GM19372 (cell line): ENCODE data around the gene TOX2.
"Not testable (repeated sequence)": the region's sequence is repeated elsewhere in the genome, so short reads cannot be mapped to it uniquely, and the experiment has no call there.

Source experiments
- ATAC-seq: cut with Tn5 transposase; IDR thresholded peaks from one replicate; pipeline ENCODE4 v1.9.1; 2021; ENCODE audit warnings: mild to moderate bottlenecking, low read depth, moderate library complexity; ENCODE audit not compliant: unreplicated experiment

The TOX2 gene

GRCh38 chr20:44028003-44028730, 113.5 kb downstream of the TOX2 start:
- no peak for ATAC-seq

GRCh38 chr20:44028868-44029847, 114.5 kb downstream of the TOX2 start:
- ATAC-seq: no peak

DNA sequence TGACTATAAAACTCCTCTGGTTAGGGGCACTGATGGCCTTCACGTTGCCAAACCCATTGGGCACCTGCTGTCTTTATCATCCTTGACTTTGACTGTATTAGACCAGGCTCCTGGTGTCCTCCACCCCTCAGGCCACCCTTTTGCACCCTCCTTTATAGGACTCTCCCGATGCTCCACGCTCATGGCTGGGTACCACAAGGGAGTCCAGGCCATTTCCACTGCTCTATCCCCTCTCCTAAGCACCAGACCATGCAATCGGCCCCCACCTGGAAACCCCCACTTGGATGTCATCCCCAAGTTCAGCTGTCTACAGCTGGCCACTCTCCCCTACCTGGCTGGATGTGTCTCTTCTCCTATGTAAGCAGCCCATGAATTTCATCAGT, 115.2 kb downstream of the TOX2 start:
- no peak for ATAC-seq

- ATAC-seq: no peak
These were observed 115.7 kb downstream of the TOX2 start for GRCh38 chr20:44030394-44030793.

DNA sequence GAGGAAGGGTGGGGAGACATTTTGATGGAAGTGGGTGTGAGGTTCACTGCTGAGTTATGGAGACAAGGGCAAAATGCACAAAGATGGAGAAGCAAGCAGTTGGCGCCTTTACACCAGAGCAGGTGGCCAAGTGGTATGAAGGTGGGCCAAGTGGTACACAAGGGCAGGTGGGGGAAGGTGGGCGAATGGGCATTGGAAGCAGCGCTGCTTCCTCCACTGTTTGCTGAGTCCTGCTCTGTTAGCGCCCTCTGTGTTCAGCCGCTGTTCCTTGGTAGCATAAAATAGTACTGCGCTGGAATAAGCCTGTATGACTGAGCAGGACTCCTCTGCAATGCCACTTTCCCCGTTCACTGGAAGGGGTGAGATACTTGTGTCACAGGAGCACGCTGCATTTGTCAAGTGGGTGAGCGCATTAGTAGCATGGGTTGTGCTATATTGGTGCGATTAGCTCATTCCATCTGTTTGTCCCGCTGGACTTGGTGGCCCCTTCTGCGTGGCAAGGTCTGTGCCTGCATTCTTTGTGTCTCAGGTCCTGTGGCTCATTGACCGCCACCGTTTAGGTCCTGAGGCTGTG, 116.4 kb downstream of the TOX2 start:
- ATAC-seq: no peak

DNA sequence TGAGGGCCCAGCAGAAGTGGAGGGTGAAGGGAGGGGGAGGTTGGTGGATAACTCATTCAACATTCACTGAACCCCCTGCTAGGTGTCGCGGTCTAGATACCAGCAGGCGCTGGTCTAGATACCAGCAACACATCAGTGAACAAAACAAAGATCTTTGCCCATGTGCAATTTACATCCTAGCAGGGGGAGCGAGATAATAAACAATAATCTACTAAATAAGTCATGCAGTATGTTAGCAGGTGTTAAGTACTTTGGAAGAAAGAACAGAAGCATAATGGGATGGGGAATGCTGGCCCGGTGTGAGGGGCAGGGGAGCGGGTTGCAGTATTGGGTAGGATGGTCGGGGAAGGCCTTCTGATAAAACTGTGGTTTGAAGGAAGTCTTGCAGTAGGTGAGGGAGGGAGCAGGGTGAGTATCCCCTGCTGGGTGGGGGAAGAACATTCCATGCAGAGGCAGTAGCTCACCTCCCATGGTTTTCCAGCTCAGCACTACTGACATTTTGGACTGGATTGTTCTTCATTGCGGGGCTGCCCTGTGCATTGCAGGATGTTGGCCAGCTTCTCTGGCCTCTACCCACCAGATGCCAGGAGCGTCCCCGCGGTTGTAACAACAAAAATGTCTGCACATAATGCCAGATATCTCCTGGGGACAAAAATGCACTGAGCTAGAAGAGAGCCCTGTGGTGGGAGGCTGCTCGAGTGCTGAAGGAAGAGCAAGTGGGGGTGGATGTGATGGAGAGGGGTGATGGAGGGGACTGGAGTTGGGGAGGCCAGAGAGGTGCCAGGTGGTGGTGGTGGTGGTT, 117.3 kb downstream of the TOX2 start:
- no peak for ATAC-seq

DNA sequence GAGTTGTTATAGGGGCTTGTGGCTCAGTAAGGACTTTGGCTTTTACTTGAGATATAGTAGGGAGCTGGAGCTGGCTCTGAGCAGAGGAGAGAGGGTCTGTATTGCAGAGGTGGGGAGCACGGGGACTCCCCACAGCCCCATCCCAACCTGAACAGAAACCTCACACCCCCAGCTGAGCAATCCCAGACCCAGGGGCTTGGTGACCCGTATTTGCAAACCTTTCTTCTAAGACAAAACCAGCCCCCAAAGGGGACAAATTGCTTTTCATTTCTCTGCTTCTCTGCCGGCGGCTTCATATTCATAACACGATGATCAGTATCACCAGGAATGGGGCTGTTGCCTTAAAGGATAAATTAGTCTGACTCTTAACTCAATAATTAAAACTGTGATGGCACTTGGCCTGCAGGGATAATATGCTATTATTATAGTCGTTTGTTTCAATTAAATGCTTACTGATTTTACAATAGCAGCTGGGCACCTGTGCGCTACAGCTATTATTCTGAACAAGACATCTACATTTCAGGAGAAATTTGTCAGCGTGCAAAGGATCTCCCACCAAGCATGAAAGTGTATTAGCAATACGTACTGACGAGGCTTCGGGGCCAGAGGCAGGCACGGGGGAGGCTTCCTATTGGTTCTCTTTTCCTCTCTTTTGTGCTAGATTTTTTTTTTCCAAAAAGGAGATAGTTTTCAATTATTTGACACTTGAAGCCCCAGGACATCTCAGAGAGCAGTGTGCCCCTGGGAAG, 118.1 kb downstream of the TOX2 start:
- ATAC-seq: no peak

DNA sequence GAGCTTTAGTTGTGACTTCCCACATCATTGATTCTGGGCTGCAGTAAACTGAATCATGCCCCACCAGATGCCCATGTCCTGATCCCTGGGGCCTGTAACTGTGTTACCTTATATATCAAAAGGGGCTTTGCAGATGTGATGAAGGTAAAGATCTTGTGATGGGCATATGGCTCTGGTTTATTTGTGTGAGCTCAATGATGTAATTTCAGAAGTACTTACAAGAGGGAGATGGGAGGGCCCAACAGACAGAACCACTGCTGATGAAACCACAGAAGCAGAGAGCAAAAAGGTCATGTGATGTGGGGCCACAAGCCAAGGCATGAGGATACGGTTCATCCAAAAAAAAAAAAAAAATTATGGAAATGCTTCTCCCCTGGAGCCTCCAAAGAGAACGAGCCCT, 118.7 kb downstream of the TOX2 start:
- no peak for ATAC-seq

DNA sequence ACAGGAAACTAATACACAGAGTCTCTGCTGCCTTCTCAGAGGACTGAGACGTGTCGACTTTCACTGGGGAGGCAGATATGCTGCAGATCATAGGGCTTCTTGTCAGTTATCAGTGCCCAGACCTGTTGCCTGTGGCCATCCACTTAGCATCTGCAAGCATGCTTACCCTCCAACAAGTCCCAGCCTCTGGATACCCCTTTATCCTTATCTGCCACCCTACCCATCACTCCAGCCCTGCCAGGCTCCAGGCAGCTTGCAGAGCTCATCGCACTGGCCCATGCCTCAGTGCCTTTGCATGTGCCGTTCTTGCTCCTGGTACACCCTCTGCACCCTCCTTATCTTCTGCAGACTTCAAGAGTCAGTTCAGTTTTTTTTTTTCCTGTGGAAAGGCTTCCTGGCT, 119.2 kb downstream of the TOX2 start:
- no peak for ATAC-seq

DNA sequence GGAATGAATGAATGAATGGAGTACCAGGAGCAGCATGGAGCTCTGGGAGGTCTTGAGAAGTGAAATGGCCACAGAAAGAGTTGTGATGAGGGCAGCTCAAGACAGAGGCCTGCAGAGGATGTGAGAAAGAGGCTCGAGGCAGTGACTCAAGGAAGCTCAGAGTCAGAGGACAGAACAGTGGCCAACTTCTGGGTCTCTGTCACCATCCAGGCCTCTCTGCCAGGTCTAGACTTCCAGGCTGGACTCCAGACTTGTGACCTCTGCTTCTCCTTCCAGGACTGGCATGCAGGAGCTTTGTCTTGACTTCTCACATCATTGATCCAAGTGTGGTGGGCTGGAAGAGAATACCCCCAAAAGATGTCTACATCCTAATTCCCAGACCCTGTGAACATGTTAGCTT, 119.8 kb downstream of the TOX2 start:
- no peak for ATAC-seq

DNA sequence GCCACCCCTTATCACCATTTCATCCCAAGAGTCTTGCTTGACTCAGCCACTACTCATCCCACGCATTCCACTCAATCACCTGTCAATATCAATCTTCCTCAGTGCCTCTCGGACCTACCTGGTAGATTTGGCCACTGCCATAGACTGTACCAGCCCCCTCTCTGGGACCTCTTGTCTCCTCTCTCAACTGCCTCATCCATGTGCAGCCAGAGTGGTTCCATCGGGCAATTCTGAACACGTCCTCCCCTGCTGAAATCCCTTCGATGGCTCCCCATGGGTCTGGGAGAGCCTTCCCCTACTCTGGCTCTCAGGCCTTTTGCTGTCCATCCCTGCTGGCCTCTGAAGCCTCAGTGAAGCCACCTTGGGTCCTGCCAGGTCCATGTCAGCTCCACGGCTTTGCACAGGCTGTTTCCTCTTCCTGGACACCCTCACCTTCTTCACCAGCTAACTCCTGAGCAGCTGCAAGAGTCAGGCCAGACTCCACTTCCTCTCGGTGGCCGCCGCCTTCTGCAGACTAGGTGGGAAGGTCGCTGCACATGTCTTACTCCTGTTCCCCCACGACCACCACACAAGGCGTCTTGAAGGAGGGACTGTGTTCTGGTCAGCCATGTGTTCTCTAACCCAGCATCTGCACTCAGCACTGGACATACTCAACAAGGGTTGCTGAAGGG, 120.4 kb downstream of the TOX2 start:
- ATAC-seq: no peak

DNA sequence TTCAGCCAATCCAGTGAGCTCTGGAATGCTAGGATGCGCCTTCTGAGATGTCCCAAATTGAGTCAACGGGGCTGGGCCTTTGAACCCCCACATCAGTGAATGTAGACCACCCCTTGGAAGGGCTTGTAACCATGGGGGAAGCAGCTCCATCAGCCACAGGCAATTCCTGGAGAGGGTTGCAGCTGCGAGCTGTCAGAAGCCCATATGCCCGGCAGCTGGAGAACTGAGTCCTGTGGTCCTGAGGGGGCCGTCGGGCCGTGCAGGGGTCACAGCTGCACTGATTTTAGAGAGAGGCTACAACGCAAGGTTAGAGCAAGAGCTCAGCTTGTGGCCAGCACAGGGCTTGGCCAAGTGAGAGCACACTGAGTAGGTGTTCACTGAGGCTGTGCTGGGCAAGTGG, 121.3 kb downstream of the TOX2 start:
- ATAC-seq: no peak

DNA sequence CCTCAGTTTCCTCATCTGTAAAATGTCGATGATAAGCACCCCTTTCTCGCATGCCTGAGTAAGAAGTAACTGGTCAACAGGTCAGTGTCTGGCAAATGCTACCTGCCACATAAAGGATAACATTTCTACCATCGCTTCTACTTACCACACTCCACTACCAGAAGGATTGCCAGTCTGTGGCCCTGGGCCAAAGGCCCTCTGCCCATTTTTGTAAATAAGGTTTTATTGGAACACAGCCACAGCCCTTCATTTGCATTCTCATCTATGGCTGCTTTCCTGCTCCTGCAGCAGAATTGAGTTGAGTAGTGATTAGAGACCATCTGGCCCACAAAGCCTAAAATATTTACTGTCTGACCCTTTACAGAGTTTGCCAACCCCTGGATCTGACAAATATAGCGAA, 121.8 kb downstream of the TOX2 start:
- ATAC-seq: no peak

DNA sequence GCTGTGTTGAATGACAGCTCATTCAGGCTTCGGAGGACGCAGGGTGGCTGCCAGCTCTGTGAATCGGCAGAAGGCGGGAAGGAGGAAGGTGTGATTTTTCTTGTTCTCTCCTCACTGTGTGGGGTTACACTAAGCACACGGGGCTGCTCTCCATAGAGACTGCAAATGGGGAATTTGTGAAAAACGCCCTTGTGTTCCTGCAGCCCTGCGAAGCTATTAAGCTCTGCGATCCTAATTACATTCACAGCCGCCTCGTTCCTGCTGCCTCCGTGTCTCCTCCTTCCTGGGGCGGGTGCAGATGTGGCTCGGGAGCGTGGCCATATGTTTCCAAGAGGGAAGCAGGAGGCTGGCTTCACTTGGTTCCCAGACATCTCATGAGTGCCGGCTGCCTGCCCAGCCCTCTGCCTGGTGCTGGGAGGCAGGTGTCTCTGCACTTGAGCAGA, 124.0 kb downstream of the TOX2 start:
- no peak for ATAC-seq

DNA sequence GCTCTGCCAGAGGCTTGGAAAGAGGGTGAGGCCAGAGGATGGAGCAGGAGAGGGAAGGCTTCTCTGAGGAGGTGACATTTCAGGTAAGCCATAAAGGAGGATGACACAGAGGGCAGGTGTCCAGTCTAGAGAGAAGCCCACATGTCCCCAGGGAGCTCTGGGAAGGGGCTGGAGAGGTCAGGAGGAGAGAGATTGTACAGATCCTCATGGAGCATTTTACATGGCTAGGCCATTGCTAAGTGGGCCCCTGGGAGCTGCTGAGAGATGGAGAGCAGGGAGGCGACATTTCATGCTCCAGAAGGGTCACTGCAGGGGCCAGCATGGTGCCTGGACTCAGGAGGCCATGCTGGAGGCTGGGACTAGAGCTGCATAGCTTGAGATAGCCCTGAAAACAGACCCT, 124.5 kb downstream of the TOX2 start:
- ATAC-seq: no peak

DNA sequence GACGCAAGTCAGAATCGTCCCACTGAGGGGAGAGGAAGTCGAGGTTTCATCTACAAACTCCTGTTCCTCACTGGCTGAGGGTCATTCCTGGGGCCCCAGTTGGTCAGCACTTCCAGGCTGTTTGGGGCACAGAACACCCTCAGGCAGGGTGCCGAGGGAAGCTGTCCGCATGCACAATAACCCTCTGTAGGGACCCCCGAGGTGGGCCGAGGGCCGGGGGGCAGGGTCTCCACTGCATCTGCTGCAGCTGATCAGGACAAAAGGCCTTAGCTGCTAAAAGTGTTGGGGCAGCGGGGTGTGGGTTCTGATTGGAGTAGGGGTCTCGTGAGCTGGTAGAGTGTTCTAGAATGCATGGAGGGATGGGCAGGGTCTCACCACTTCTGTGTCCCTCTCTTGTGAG, 125.1 kb downstream of the TOX2 start:
- ATAC-seq: no peak

GRCh38 chr20:44040202-44040915, 125.7 kb downstream of the TOX2 start:
- no peak for ATAC-seq

DNA sequence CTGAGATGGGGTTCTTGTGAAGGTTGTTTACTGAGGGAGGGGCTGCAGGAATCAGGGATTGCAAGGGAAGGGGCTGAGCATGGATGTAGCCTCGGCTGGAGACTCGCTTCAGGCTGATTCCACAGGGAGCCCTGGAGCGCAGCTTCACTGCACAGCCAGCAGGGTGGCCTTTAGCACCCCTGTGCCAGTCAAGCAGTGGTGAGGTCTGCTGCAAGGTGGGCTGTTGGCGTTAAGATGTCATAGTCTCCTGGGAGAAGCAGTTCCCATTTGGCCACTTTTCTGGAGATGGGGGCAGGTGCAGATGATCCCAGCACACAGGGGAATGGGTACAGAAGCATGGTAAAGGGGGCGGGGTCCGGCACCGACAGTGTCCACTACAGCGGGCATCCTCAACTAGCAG, 126.3 kb downstream of the TOX2 start:
- no peak for ATAC-seq

GRCh38 chr20:44044712-44045111, 130.1 kb downstream of the TOX2 start:
- ATAC-seq: not testable (repeated sequence)
